Stimulated activated CD8-positive, alpha-beta memory T cell treated with anti-CD3 and anti-CD28 coated beads, Interleukin-7, amount 100 ng/mL, for 4 hours (primary cell): ENCODE results near the gene CD46.
"Not testable (repeated sequence)": the region's sequence is repeated elsewhere in the genome, so short reads cannot be mapped to it uniquely, and the experiment has no call there.

Source experiments
- DNase-seq, 2 donors: peaks; one replicate each; pipeline ENCODE4 v3.0.0-alpha.2; 2020; ENCODE audit warnings: low read depth in 2 of 2

The CD46 gene

GRCh38 chr1:207750631-207751305, 1.1 kb upstream of the CD46 start:
- no peak for DNase-seq

GRCh38 chr1:207751463-207751789, 428 bp upstream of the CD46 start:
- not testable (repeated sequence) for DNase-seq

GRCh38 chr1:207752456-207752998, 673 bp downstream of the CD46 start:
- peak in 1 of 2 donors; percentile 25 for DNase-seq

- DNase-seq = no peak
Observed at GRCh38 chr1:207753611-207754010, 1.8 kb downstream of the CD46 start.

DNA sequence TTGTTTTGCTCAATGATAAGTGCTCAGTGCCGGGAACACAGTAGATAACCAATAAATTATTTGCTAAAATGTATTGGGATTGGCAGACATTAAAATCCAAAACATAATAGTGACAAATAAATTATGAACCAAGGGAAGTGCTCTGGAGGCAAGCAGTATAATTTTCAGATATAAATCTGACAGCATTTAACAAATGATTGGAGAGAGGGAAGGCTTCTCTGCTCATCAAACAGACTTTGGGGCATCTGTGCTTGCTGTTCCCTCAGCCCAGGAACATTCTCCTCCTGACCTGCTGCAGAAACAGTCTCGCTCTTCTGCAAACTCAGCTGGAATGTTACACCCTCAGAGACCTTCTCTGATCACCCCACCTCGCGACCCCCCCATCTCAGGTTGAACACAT, 2.2 kb downstream of the CD46 start:
- no peak for DNase-seq

DNA sequence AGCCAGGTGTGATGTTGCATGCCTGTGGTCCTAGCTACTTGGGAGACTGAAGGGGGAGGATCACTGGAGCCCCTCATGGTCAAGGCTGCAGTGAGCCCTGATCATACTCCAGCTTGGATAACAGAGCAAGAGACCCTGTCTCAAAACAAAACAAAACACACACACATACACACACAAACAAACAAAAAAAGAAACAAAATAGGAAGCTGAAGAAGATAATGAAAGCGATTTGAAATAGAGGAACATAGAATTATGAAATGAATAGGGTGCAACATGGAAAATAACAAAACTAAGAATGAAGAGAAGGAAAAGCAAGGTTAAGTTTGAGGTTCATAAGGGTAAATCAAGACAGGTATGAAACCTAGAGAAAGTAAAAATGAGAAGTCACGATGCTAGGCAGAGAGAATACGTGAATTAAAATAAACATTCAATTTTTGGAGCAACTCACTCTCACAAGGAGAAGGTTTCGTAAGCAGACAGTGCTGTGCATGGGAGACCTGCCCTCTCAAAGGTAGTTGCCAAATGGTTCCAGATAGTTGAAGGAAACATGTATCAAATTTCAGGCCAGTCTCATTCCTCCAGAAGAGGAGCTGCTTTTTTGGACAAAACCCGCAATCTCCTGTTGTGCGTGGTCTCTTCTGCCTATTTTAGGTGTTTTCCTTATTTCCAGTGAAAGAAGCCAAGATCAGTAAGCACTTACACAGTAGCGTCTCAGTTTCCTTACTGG, 3.3 kb downstream of the CD46 start:
- no peak for DNase-seq

GRCh38 chr1:207755846-207756693, 4.2 kb downstream of the CD46 start:
- no peak for DNase-seq

DNA sequence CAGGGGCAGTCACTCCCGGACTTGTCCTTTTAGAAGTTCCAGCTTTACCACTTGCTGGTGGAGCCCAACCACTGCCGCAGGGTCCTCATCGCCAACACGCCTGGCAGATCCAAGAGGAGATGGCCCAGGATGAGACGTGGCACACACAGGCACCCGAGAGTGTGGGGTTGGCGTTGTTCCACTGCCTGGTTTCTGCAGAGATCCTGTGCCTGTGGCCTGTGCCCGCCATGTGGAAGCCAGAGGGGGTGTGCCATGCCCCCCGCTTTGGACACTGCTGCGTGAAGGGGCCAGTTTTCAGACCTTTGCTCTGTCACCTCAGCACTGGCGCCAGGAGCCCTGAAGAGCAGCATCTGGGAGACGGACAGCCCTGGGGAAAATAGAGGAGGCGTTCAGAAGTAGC, 10.8 kb downstream of the CD46 start:
- no peak for DNase-seq

GRCh38 chr1:207763091-207763490, 11.2 kb downstream of the CD46 start:
- DNase-seq = no peak

DNA sequence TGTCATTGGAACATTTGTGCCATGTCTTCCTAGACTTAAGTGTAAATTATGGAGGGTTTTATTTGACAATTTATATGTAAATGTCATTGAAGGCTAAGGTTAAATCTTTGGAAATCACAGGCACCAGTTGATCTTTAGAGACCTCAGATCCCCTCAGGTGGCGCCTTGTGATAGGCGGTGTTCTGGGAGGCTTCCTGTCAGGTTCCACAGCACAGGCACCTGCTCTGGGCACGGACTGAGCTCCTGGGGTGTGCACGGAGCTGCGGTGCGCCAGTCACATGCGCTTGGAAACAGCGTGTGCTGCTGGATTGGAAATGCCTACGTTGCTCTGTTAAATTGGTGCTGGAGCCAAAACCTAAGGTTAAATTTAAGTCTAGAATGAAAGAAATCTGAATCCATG, 12.1 kb downstream of the CD46 start:
- DNase-seq = no peak

DNA sequence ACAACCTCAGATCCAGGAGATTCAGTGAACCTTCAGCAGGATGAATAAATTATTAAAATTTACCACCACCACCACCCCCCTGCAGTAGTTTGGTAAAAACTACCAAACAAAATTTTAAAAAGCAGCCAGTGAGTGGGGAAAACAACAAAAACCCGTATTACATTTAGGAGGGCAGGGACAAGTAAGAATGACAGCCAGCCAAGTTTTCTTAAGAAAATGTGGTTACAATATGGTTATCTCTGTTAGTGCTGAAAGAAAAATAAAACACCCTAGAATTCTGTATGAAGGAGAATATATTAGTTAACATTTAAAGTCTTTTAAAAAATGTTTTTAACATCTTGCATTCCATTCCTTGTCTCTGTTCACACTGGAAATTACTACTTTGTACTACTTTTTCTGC, 14.7 kb downstream of the CD46 start:
- DNase-seq = no peak

DNA sequence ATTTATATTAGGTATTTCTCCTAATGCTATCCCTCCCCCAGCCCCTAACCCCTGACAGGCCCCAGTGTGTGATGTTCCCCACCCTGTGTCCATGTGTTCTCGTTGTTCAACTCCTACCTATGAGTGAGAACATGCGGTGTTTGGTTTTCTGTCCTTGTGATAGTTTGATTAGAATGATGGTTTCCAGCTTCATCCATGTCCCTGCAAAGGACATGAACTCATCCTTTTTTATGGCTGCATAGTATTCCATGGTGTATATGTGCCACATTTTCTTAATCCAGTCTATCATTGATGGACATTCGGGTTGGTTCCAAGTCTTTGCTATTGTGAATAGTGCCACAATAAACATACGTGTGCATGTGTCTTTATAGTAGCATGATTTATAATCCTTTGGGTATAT, 18.7 kb downstream of the CD46 start:
- DNase-seq = not testable (repeated sequence)

- DNase-seq = not testable (repeated sequence)
Observed at GRCh38 chr1:207776045-207776444, 24.2 kb downstream of the CD46 start.

DNA sequence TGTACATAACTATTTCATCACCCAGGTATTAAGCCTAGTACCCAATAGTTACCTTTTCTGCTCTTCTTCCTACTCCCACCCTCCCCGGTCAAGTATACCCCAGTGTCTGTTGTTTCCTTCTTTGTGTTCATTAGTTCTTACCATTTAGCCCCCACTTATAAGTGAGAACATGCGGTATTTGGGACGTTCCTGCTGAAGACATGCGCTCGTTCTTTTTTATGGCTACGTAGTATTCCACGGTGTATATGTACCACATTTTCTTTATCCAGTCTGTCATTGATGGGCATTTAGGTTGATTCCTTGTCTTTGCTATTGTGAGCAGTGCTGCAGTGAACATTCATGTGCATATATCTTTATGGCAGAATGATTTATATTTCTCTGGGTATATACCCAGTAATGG, 25.6 kb downstream of the CD46 start:
- DNase-seq = not testable (repeated sequence)

- DNase-seq = no peak
Observed at GRCh38 chr1:207779008-207779407, 27.2 kb downstream of the CD46 start.

GRCh38 chr1:207781312-207781711, 29.5 kb downstream of the CD46 start:
- DNase-seq = no peak

- no peak for DNase-seq
Observed at GRCh38 chr1:207787776-207788175, 35.9 kb downstream of the CD46 start.

GRCh38 chr1:207789386-207789785, 37.5 kb downstream of the CD46 start:
- no peak for DNase-seq

GRCh38 chr1:207789792-207790787, 38.2 kb downstream of the CD46 start:
- no peak for DNase-seq

- no peak for DNase-seq
Observed at GRCh38 chr1:207791290-207791689, 39.4 kb downstream of the CD46 start.

- DNase-seq = no peak
Observed at GRCh38 chr1:207793327-207793726, 41.5 kb downstream of the CD46 start.
